Stimulated activated CD8-positive, alpha-beta memory T cell treated with anti-CD3 and anti-CD28 coated beads, Interleukin-12 subunit alpha, Interleukin-12 subunit beta, amount 100 ng/mL, for 24 hours (primary cell): ENCODE data around the gene ZNF521.

Experiments used
- DNase-seq: peaks from one replicate; pipeline ENCODE4 v3.0.0-alpha.2; 2020; ENCODE audit errors: extremely low read depth

The ZNF521 gene

DNA sequence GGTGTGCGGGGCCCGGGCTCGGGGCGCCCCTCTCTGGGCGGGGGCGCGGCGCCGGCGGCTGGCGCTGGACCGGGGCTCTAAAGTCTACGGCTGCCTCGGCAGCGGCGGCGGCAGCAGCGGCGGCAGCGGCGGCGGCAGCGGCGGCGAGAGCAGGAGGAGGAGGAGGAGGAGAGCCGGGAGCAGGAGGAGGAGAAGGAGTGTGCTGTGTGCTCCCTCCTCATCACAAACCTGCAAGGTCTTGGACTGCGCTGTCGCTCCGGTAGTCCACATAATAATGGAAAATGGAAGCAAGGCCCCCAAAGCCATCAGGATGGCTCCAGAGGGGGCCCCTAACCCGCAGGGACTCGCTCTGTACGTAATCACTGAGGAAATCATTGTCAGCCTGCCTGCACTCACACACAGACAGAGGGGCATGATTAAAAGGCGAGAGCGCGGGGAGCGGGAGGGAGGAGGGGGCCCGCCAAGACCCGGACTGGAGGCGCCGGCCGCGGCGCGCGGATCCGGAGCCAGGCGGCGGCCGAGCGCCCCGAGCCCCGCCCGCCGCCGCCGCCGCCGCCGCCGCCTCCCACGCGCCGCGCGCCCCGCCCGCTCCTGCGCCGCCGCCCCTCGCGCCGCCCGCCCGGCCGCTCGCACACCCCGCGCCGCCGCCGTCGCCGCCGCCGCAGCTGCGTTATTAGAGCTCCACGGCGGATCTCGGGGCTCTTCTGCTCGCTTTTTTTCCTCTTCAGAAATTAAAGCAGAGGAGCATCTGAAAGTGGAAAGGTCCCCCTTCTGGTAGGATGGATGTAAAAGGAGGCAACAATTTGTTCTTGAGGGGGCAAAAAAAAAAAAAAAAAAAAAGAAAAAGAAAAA lies at the start of gene ZNF521:
ZNF521 (minus strand) TSS at position 390 of the 852 bp plus-strand sequence. CDS start 1,220 bp downstream, outside the sequence.
- DNase-seq, result no peak

GRCh38 chr18:25399554-25399953 lies 47.6 kb upstream of the ZNF521 start:
- DNase-seq, result no peak

DNA sequence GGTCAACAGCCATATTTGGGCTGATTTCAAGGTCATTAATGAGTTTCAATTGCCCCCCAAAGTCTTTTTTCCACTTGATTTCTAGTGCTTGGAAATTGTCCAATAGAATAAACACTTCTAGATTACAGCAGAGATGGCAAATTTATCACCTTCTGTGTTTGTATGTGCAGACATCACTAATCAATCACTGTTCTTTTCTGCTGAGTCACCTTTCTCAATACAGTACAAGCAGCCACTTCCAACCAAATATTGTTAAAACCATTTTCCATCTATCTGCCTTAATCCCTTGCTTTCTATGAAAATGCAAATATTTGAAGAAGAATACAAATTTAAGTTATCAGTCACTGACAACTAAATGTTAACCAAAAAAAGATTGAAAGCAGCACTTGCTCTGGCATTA lies 40.2 kb upstream of the ZNF521 start:
- no peak for DNase-seq

GRCh38 chr18:25373432-25374179 lies 21.6 kb upstream of the ZNF521 start:
- no peak for DNase-seq

- DNase-seq, result no peak
These were observed 18.4 kb upstream of the ZNF521 start for GRCh38 chr18:25370391-25370790.

- DNase-seq, result no peak
These were observed 13.3 kb upstream of the ZNF521 start for GRCh38 chr18:25365242-25365641.

DNA sequence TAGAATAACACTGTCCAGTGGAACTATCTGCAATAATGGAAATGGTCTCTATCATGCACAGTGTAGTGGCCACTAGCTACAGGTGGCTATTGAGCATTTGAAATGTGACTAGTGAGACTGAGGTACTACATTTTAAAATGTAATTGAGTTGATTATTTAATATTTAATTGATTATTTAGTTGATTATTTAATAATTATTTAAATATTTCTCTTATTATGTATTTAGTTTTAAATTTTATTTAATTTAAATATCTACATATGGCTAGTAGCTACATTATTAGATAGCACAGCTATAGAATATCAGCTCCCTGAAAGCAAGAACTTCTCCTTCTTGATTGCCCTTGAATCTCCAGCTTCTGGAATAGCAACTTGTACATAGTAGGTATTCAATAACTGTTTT lies 12.8 kb upstream of the ZNF521 start:
- no peak for DNase-seq

DNA sequence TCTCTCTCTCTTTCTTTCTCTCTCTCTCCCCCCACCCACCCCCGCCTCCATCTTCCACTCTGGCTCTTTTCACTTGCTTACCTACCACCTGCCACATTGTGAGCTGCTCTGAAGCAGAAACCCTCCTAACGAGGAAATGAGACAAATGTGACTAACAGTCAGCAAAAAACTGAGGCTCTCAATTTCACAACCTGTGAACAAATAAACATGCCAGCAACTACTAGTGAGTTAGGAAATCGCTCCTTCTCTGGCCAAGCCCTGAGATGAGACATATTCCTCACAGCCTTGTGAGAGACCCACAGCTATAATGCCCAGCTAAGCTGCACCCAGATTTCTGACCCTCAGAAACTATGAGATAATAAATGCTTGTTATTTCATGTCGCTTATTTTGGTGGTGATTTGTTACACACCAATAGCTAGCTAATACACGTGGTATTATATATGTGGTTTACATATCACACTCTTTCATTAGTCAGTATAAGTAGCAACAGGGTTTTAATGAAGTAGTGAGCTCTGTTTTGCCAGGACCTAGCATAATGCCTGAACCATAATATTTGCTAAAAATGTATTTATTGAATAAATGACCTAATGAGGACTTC lies 8.4 kb upstream of the ZNF521 start:
- DNase-seq, result no peak

DNA sequence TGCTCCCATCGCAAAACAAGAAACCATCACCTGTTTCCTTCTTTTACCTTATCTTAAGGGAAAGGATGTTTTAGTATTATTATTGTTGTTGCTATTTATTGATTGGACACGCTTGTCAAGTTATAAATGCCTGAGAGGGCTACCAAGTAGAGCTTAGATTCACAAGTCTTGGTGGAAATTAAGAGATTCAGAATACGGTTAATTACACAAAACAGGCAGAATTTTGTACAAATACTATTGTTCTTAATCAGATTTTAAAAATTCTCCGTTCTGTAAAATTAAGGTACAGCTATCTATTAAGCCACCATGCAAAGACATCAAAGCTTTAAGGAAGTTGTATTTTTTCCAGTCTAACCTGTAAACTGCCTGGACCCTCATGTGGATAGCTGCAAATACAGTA lies 1.1 kb upstream of the ZNF521 start:
- DNase-seq, result no peak

GRCh38 chr18:25352629-25353005 lies 651 bp upstream of the ZNF521 start:
- no peak for DNase-seq

- DNase-seq, result no peak
These were observed 638 bp downstream of the ZNF521 start for GRCh38 chr18:25351280-25351775.

DNA sequence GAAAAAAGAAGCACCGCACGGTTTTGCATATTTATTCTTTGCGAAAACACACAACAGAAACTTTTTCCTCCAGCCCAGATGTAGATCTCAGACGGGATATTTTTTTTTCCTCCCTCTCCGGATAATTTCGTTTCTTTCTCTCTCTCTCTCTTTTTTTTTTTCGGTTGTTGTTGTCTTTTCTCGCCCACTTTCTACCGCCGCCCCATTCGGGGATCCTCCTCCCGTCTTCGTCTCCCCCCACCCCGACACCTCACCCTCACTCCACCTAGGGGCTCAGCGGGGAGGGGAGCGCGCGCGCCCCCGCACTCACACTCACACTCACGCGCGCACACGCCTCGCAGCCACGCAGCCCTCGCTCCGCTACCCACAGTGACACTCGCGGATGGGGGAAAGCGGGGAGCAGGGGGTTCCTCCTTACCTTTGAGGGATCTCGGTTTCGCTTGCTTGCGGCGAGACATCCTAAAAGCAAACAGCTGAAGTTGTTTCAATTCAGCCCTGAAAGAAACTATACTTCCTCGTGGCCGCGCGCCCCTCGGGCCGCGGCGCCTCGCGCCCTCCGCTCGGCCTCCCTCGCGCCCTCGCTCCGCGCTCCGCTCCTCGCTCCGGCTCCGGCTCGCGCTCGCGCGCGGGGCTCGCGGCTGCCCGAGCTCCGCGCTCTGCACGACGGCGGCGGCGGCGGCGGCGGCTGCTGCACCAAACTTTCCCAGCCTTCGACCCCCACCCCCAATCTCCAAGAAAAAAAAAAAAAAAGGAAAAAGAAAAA lies 1.3 kb downstream of the ZNF521 start:
- no peak for DNase-seq

- no peak for DNase-seq
These were observed 2.0 kb downstream of the ZNF521 start for GRCh38 chr18:25349926-25350487.

DNA sequence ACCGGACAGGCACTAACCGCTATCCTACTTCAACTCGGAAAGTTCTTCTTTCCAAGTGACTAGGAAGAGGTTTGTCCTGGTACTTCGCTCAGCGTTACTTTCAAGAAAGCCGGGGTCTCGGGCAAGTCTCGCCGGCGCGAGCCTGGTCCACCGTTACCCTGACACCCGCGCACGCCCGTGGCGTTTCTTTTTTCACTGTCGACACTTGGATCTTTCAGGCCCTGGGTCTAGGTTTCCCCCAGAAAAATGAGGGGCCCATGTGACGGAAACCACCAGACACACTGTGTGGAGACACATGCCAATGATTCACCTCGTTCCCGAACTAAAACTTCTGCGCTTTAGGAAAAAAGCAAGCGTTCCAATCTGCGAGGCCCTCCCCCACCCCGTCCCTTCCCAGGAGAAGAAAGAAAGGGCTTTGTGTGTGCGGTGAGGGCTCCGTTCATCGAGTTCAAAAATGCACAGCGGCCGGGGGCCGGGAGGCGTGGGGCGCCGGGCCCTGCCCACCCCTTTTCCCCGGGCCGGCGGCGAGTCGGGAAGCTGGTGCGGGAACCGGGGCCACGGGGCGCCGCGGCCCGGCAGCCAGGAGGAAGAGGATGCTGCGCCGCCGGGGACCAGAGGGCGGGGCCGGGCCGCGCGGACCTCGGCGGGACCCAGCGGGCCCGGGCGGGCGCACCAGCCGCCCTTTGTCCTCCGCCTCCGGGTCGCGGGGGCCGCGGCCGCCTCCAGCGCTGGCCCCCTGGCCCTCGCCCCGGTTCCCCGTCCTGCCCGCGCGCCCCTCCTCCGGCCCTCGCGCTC lies 2.6 kb downstream of the ZNF521 start:
- DNase-seq, result no peak

GRCh38 chr18:25348386-25349130 lies 3.4 kb downstream of the ZNF521 start:
- DNase-seq, result no peak

- DNase-seq, result no peak
These were observed 5.4 kb downstream of the ZNF521 start for GRCh38 chr18:25346561-25346960.

DNA sequence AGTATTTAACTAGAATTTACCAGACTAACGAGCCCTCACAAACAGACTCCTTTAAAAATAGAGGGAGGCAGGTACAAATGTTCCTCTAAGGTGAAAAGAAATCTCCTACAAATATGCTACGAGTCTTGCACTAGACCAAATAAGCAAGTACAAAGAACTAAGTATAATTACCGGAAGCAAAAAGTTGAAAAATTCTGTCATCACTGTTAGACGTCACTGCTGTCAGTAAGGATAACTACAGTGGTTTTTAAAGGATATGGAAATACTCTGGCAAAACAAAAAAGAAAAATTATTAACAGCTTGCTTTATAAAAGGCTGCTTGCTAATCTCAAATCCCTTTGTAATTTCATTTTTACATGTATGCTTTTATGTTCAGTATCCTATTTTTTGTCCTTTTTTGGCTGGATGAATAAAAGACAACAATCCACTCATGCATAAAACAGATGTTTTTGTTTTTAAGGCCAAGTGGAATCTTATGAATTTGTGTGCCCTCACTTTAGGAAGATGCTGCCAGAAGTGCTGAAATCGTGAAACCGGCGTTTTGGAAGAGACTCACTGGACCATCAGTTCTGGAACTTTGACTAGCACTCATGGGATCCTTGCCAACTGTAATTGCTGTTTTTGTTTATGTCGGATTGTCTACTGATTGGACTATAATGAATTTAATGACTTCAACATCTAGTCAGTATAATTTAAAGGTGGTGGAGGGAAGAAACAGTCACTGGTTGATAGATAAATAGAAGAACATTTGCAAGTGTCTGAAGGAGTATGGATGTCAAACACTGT lies 6.7 kb downstream of the ZNF521 start:
- no peak for DNase-seq

DNA sequence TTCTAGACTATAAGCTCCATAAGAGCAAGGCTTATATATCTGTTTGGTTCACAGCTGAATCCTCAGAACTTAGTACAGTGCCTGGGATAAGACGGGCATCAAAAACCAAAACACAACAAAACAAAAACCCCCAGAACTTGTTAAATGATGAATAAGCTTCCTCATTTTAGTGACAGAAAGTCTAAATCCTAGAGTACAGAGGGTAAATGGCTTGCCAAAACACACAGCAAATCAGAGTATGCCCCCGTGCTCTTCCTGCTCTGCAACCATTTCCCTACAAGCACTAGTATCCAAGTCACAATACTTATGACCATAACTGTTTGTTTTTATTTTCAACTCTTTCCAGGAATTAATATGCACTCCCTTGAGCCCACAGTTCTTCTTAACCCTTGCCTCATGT lies 10.1 kb downstream of the ZNF521 start:
- DNase-seq, result no peak

DNA sequence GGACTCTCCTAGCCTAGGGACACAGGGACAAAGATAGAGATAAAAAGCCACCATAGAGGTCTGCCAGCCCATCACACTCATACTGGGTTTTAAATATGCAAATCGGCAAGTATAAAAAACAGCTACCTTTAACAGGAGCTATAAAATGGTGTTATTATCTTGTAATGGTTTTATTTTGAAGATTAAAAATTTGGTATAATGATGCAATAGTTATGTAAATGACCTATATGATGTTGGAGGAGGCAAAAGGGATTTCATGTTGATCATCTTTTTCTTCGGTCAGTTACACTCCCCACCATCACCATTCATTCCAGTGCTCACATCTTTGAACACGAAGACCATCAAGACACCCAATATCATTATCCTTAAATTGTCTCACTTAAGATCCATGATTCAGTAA lies 11.2 kb downstream of the ZNF521 start:
- no peak for DNase-seq
